H9 (cell line): Measurements from ENCODE around the gene MAGED4B. TPM values are rescaled to one million over a fixed set of nuclear protein-coding genes. Genes with fewer than 3 reads are reported as not detected.
"Not testable (repeated sequence)": the region's sequence is repeated elsewhere in the genome, so short reads cannot be mapped to it uniquely, and the experiment has no call there.

Experiments used
- DNase-seq: peaks from one replicate; pipeline ENCODE4 v3.0.0-alpha.2; 2017
- H2AFZ ChIP-seq: one replicate; pipeline ENCODE4 v1.6.1; 2013; ENCODE audit warnings: mild to moderate bottlenecking, low read length, control low read depth, moderate library complexity
- H2AK5ac ChIP-seq: 2 replicates; pipeline ENCODE4 v1.6.1; 2013; ENCODE audit warnings: low read length, control low read depth, mixed read lengths; ENCODE audit not compliant: insufficient read length
- H2BK120ac ChIP-seq: one replicate; pipeline ENCODE4 v1.6.1; 2013; ENCODE audit warnings: low read depth, mild to moderate bottlenecking, low read length, control low read depth, inconsistent platforms; ENCODE audit not compliant: poor library complexity, severe bottlenecking
- H2BK12ac ChIP-seq: 2 replicates; pipeline ENCODE4 v1.6.1; 2013; ENCODE audit warnings: low read length, control low read depth, mixed read lengths, low read depth; ENCODE audit not compliant: insufficient read length
- H2BK15ac ChIP-seq: 2 replicates; pipeline ENCODE4 v1.6.1; 2013; ENCODE audit warnings: low read depth, low read length, control low read depth
- H2BK20ac ChIP-seq: one replicate; pipeline ENCODE4 v1.6.1; 2013; ENCODE audit warnings: low read depth, mild to moderate bottlenecking, low read length, control low read depth, inconsistent platforms; ENCODE audit not compliant: poor library complexity, severe bottlenecking
- H2BK5ac ChIP-seq: 2 replicates; pipeline ENCODE4 v1.6.1; 2013; ENCODE audit warnings: low read length, control low read depth, mixed read lengths; ENCODE audit not compliant: insufficient read length
- H3K14ac ChIP-seq: 2 replicates; pipeline ENCODE4 v1.6.1; 2013; ENCODE audit warnings: low read length, control low read depth; ENCODE audit not compliant: insufficient read depth
- H3K18ac ChIP-seq: 2 replicates; pipeline ENCODE4 v1.6.1; 2013; ENCODE audit warnings: low read depth, mild to moderate bottlenecking, mixed read lengths, low read length, control low read depth; ENCODE audit not compliant: insufficient read length
- H3K23ac ChIP-seq: 2 replicates; pipeline ENCODE4 v1.6.1; 2013; ENCODE audit warnings: low read length, control low read depth, mixed read lengths, low read depth; ENCODE audit not compliant: insufficient read length
- H3K23me2 ChIP-seq: 2 replicates; pipeline ENCODE4 v1.6.1; 2013; ENCODE audit warnings: low read depth, mild to moderate bottlenecking, mixed read lengths, low read length, control low read depth; ENCODE audit not compliant: insufficient read length, poor library complexity, severe bottlenecking
- H3K27ac ChIP-seq: 2 replicates; pipeline ENCODE4 v1.5.1; 2013; ENCODE audit warnings: low read length, control low read depth, mixed read lengths, low read depth; ENCODE audit not compliant: insufficient read length
- H3K27me3 ChIP-seq: 2 replicates; pipeline ENCODE4 v1.6.1; 2013; ENCODE audit warnings: low read length, control low read depth, inconsistent platforms; ENCODE audit not compliant: insufficient read depth
- H3K4ac ChIP-seq: 2 replicates; pipeline ENCODE4 v1.6.1; 2013; ENCODE audit warnings: low read depth, mild to moderate bottlenecking, control low read depth, inconsistent platforms, low read length, moderate library complexity
- H3K4me1 ChIP-seq: 2 replicates; pipeline ENCODE4 v1.6.1; 2013; ENCODE audit warnings: low read length, control low read depth, inconsistent platforms; ENCODE audit not compliant: insufficient read depth
- H3K4me2 ChIP-seq: 2 replicates; pipeline ENCODE4 v1.6.1; 2013; ENCODE audit warnings: low read length, control low read depth, mixed read lengths; ENCODE audit not compliant: insufficient read length, insufficient read depth
- H3K56ac ChIP-seq: 2 replicates; pipeline ENCODE4 v1.6.1; 2013; ENCODE audit warnings: low read depth, mild to moderate bottlenecking, mixed read lengths, low read length, control low read depth; ENCODE audit not compliant: insufficient read length
- H3K79me1 ChIP-seq: 2 replicates; pipeline ENCODE4 v1.6.1; 2013; ENCODE audit warnings: low read depth, mild to moderate bottlenecking, moderate library complexity, low read length, control low read depth, inconsistent platforms; ENCODE audit not compliant: insufficient read depth, poor library complexity, severe bottlenecking
- H3K79me2 ChIP-seq: 2 replicates; pipeline ENCODE4 v1.6.1; 2013; ENCODE audit warnings: low read length, control low read depth, inconsistent platforms; ENCODE audit not compliant: insufficient read depth
- H3K9ac ChIP-seq: 2 replicates; pipeline ENCODE4 v1.6.1; 2013; ENCODE audit warnings: low read length, control low read depth, mixed read lengths; ENCODE audit not compliant: insufficient read length; ENCODE audit errors: extremely low read depth
- H3K9me3 ChIP-seq: one replicate; pipeline ENCODE4 v1.6.1; 2013; ENCODE audit warnings: low read depth, low read length, inconsistent platforms; ENCODE audit not compliant: control insufficient read depth
- H3T11ph ChIP-seq: one replicate; pipeline ENCODE4 v1.6.1; 2013; ENCODE audit warnings: mild to moderate bottlenecking, low read length, control low read depth, inconsistent platforms
- H4K20me1 ChIP-seq: one replicate; pipeline ENCODE4 v1.6.1; 2013; ENCODE audit not compliant: control insufficient read depth, insufficient read length, insufficient read depth
- H4K5ac ChIP-seq: 2 replicates; pipeline ENCODE4 v1.6.1; 2013; ENCODE audit warnings: low read depth, mild to moderate bottlenecking, mixed read lengths, low read length, control low read depth; ENCODE audit not compliant: insufficient read length
- H4K8ac ChIP-seq: replicated peaks from 2 replicates; pipeline ENCODE4 v1.6.1; 2013; ENCODE audit warnings: low read length, control low read depth, mixed read lengths, low read depth; ENCODE audit not compliant: insufficient read length
- H4K91ac ChIP-seq: 2 replicates; pipeline ENCODE4 v1.6.1; 2013; ENCODE audit warnings: low read depth, mild to moderate bottlenecking, moderate library complexity, mixed read lengths, low read length, control low read depth; ENCODE audit not compliant: insufficient read length
- H3K27ac Mint-ChIP-seq, 3 experiments: 2 replicates in 2 of 3; 3 replicates in 1 of 3; pipeline ENCODE4 v1.8.0; 2020 to 2021; ENCODE audit warnings: mixed read lengths in 3 of 3, mild to moderate bottlenecking in 1 of 3, moderate library complexity in 1 of 3
- H3K27me3 Mint-ChIP-seq: 2 replicates; pipeline ENCODE4 v1.8.0; 2021; ENCODE audit warnings: low read depth, mild to moderate bottlenecking, moderate library complexity, mixed read lengths
- H3K36me3 Mint-ChIP-seq, 3 experiments: 2 replicates in 2 of 3; 3 replicates in 1 of 3; pipeline ENCODE4 v1.8.0; 2020 to 2021; ENCODE audit warnings: low read depth in 3 of 3, mixed read lengths in 3 of 3; ENCODE audit not compliant: insufficient read depth in 1 of 3
- H3K4me1 Mint-ChIP-seq, 2 experiments: 2 replicates each; pipeline ENCODE4 v1.8.0; 2020; ENCODE audit warnings: mixed read lengths in 2 of 2
- H3K4me3 Mint-ChIP-seq, 2 experiments: 2 replicates in 1 of 2; 3 replicates in 1 of 2; pipeline ENCODE4 v1.8.0; 2020 to 2021; ENCODE audit warnings: mild to moderate bottlenecking in 2 of 2, mixed read lengths in 2 of 2, moderate library complexity in 1 of 2
- H3K9me3 Mint-ChIP-seq, 2 experiments: 2 replicates in 1 of 2; 3 replicates in 1 of 2; pipeline ENCODE4 v1.8.0; 2020; ENCODE audit warnings: mild to moderate bottlenecking in 2 of 2, mixed read lengths in 2 of 2, moderate library complexity in 1 of 2
- CTCF ChIP-seq: fragments of 200-600 bp; sonication (generic); conservative IDR thresholded peaks from 3 replicates; pipeline ENCODE4 v1.8.0; 2021; ENCODE audit warnings: antibody characterized with exemption, mild to moderate bottlenecking
- WGBS: extraction: QIAGEN DNeasy Blood & Tissue Kit; methylation state at CpG from one replicate; pipeline ENCODE4 v1.1.7; 2013; ENCODE audit warnings: missing lambda C conversion rate, low lambda C conversion rate, mixed read lengths; ENCODE audit not compliant: insufficient read length; ENCODE audit errors: extremely low coverage; 5-methylcytosine and 5-hydroxymethylcytosine counted together
- total RNA-seq: library from RNA; stranded (reverse); gene quantifications from 2 replicates; pipeline ENCODE4 v1.2.1, GENCODE V29; 2021

The MAGED4B gene
- total RNA-seq, 1 experiment from 2014 or later: 118 TPM

- Histone ChIP-seq H2BK12ac (no peak overlapping the region), H3K14ac (no peak overlapping the region), H3K79me1 (no peaks in the 10 kb centered on the region), H3K23me2 (no peaks in the 10 kb centered on the region), H4K8ac (no peak overlapping the region), H2AK5ac (no peak overlapping the region), H2BK20ac (no peak overlapping the region), H2BK15ac (no peak overlapping the region), H4K91ac (no peak overlapping the region), H3K4ac (no peak overlapping the region), H4K5ac (no peak overlapping the region), H2BK5ac (no peak overlapping the region), H2BK120ac (no peak overlapping the region), H3K27me3 (no peaks in the 10 kb centered on the region), H3K23ac (no peak overlapping the region), H3K4me2 (no peak overlapping the region), H3T11ph (no peak overlapping the region), H4K20me1 (no peaks in the 10 kb centered on the region), H3K9ac (no peak overlapping the region), H3K79me2 (no peaks in the 10 kb centered on the region), H3K27ac (no peak overlapping the region), H3K18ac (no peak overlapping the region), H2AFZ (no peak overlapping the region), H3K4me1 (no peaks in the 10 kb centered on the region), H3K56ac (no peak overlapping the region), H3K9me3 (no peaks in the 10 kb centered on the region)
- Mint-ChIP-seq H3K27ac (no peak overlapping the region), H3K27me3 (peaks cover 4% of the 10 kb centered on the region), H3K9me3 (peaks cover 41 to 46% of the 10 kb centered on the region in 2 experiments), H3K4me1 (no peaks in the 10 kb centered on the region), H3K36me3 (no peaks in the 10 kb centered on the region; a peak in 1 of 7 replicates), H3K4me3 (no peak overlapping the region)
- TF ChIP-seq CTCF: no peak
- no peak for DNase-seq
- WGBS: no CpG with 5 or more reads among the region's 1 CpG
Measured at GRCh38 chrX:52078131-52078530, 9.1 kb upstream of the MAGED4B start.

GRCh38 chrX:52042288-52042687, 26.7 kb downstream of the MAGED4B start:
- not testable (repeated sequence) for DNase-seq, H3T11ph ChIP-seq, H3K36me3 Mint-ChIP-seq, H3K9ac ChIP-seq, H3K4me1 ChIP-seq, H3K4me3 Mint-ChIP-seq, H3K27me3 Mint-ChIP-seq, H3K4me2 ChIP-seq, H4K5ac ChIP-seq, H3K18ac ChIP-seq, H2AFZ ChIP-seq, H2BK12ac ChIP-seq, H2BK20ac ChIP-seq, H4K8ac ChIP-seq, H3K4me1 Mint-ChIP-seq, H2BK5ac ChIP-seq, H2BK15ac ChIP-seq, H3K27ac Mint-ChIP-seq, H3K4ac ChIP-seq, H3K79me1 ChIP-seq, H3K14ac ChIP-seq, H4K91ac ChIP-seq, H3K27me3 ChIP-seq, H2AK5ac ChIP-seq, H2BK120ac ChIP-seq, H3K23me2 ChIP-seq, H4K20me1 ChIP-seq, H3K23ac ChIP-seq, H3K79me2 ChIP-seq, H3K27ac ChIP-seq, H3K56ac ChIP-seq
- no CpG with 5 or more reads among the region's 6 CpGs for WGBS
- H3K9me3 ChIP-seq: peaks cover 19% of the 10 kb centered on the region
- H3K9me3 Mint-ChIP-seq: peaks cover 16 to 19% of the 10 kb centered on the region in 2 experiments
